Muscle of arm (tissue), 14 donors: ENCODE data around the gene APOL4. TPM values are rescaled to one million over a fixed set of nuclear protein-coding genes. Genes with fewer than 3 reads are reported as not detected.
"Not testable (repeated sequence)": the region's sequence is repeated elsewhere in the genome, so short reads cannot be mapped to it uniquely, and the experiment has no call there.

Experiments used
- DNase-seq: peaks from one replicate; pipeline ENCODE4 v3.0.0-alpha.2; 2013
- long read RNA-seq, 11 donors: transcript quantifications; one replicate each; lab custom pipeline, GENCODE V29; 2026
- polyA plus RNA-seq, 12 donors: library from polyadenylated mRNA; unstranded; fragments of 120-200 nt; gene quantifications; one replicate each; pipeline ENCODE4 v1.2.1, GENCODE V29; 2013; ENCODE audit not compliant: insufficient read length in 12 of 12

APOL4 gene, protein sequence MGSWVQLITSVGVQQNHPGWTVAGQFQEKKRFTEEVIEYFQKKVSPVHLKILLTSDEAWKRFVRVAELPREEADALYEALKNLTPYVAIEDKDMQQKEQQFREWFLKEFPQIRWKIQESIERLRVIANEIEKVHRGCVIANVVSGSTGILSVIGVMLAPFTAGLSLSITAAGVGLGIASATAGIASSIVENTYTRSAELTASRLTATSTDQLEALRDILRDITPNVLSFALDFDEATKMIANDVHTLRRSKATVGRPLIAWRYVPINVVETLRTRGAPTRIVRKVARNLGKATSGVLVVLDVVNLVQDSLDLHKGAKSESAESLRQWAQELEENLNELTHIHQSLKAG
- 10 to 100 TPM in 9 of 12 donors, 1 to 10 TPM in 2, not detected in 1; 8.4 to 25.5 (median 16.2) TPM for polyA plus RNA-seq
- long read RNA-seq, donor 1, result 0 reads
- long read RNA-seq, donor 2, partial matches to known transcripts, result 7 of 7 reads
- long read RNA-seq, donor 2, other reads (novel, unspliced or antisense), result 0 of 7 reads
- long read RNA-seq, donor 3, result 0 reads
- long read RNA-seq, donor 4, result 0 reads
- long read RNA-seq, donor 5, partial matches to known transcripts, result 10 of 10 reads
- long read RNA-seq, donor 5, other reads (novel, unspliced or antisense), result 0 of 10 reads
- long read RNA-seq, donor 6, partial matches to known transcripts, result 7 of 7 reads
- long read RNA-seq, donor 6, other reads (novel, unspliced or antisense), result 0 of 7 reads
- long read RNA-seq, donor 7, partial matches to known transcripts, result 0 of 1 reads
- long read RNA-seq, donor 7, other reads (novel, unspliced or antisense), result 0 of 1 reads
- long read RNA-seq, donor 8, result 0 reads
- long read RNA-seq, donor 9, result 0 reads
- long read RNA-seq, donor 10, partial matches to known transcripts, result 6 of 6 reads
- long read RNA-seq, donor 10, other reads (novel, unspliced or antisense), result 0 of 6 reads
- long read RNA-seq, donor 11, partial matches to known transcripts, result 7 of 7 reads
- long read RNA-seq, donor 11, other reads (novel, unspliced or antisense), result 0 of 7 reads

DNA sequence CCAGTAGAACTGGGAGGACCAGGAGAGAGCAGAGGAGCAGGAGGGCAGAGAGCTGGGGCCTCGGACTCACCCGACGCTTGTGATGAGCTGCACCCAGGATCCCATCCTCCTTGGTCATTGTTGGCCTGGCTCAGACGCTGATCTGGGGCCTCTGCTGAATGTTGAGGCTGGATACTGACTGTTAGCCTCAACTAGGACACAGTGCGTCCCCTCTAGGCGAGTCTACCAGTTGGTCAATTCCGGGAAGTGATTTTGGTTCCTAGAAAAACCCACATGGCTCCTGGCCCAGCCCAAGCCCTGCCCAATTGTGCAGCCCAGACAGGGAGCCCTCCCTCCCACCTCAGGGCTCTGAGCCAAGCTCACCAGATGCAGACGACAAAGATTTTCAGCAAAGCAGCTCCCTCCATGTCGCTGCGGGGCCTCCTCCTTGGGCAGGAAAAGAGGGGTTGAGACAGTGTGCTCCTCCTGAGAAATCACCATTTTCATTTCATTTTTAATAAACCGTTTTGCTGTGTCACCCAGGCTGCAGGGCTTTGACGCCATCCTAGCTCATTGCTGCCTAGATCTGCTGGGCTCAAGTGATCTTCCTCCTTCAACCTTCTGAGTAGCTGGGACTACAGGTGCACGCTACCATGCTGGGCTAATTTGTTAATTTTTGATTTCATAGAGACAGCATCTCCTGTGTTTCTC lies at the start of gene APOL4:
Gene APOL4 (minus strand): TSS at position 180 of the 690 bp plus-strand sequence. CDS start 75 bp downstream, at position 105.
- DNase-seq, result peak; percentile 78

DNA sequence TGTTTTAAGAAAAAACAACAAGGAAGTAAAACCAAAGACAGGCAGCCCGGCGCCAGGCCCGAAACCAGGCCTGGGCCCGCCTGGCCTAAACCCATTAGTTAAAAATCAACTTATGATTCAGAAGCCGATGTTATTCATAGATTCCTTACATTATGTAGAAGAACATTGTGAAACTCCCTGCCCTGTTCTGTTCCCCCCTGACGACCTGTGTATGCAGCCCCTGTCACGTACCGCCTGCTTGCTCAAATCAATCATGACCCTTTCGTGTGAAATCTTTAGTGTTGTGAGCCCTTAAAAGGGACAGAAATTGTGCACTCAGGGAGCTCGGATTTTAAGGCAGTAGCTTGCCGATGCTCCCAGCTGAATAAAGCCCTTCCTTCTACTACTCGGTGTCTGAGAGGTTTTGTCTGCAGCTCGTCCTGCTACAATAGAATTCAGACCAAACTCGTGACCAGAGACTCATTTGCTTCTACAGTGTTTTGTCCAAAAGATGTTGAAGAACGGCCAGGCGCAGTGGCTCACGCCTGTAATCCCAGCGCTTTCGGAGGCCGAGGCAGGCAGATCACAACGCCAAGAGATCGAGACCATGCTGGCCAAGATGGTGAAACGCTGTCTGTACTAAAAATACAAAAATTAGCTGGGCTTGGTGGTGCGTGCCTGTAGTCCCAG lies 48.8 kb upstream of the APOL4 start:
- DNase-seq, result not testable (repeated sequence)

DNA sequence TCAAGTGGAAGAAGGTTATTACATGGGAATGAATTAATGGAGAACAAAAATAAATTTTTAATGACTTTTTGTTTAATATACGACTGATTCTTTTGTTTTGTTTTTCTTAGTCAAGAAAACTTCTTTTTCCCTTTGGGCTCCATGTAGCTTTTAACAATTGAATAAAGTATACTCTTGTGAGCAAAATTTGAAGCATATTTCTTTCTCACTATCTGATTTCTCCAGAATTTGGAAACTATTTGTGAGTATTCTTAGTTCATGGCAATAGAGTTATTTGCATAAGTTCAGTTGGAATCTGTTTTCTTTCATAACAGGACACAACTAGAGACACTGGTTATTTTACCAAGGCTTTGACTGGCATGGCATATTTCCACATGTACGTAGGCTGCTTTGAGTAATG lies 47.6 kb upstream of the APOL4 start:
- DNase-seq, result no peak

DNA sequence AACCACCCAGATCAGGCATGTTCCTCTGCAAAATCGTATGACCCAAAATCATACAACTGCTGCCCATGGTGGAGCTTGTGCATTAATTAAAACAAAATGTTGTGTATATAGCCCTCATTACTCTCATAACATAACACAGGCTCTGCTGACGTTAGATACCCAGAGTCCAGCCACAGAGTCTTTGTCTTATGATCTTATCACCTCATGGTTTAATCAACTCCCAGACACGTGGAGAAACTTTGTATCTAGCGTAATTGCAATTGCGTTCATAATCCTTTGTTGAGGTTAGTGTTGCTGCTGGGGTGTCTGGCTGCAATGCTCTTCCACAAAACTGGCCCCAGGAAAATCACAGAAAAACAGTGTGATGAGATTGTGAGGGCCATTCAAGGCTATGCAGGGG lies 46.3 kb upstream of the APOL4 start:
- DNase-seq, result no peak

DNA sequence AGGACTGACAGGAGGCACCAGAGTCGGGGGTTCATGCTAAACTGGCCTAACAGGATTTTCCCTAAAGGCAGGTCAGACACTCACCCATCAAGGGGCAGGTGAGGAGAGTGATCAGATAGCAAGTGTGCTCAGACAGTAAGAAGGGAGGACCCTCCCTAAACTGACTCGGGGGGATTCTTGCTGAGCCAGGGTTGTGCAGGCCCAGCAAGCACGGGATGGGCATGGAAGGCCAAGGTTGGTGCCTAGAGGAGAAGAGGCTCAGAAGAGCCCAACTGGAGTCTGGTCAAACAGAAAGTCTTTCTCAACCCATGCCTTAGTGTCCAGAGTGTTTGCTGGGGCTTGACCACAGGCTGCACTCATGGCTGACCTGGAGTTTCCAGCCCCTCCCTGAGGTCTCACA lies 45.1 kb upstream of the APOL4 start:
- no peak for DNase-seq

DNA sequence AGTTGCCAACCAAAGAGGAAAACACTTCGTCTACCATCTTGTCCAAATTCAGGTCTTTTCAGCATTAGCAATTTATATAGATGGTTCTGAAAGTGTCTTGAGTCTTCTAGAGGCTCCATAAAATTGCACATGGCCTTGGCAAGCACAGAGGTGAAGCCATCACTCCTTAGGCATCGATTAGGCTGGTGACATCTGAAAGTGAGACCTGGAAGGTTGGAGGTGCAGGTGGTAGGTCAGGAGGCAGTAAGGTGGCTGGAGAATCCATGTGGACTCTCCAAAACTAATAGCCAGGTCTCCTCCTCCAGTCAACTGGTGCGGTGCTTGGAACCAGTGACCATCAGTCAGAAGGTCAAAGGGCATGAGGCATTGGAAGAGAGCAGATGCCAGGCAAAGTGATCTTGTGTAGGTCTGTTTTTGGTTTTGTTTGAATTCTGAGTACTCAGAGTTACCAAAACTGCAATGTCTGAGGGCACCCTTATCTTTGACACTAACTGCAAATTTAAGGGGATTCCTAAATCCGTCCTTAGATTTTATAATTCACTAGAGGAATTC lies 44.3 kb upstream of the APOL4 start:
- DNase-seq, result no peak

DNA sequence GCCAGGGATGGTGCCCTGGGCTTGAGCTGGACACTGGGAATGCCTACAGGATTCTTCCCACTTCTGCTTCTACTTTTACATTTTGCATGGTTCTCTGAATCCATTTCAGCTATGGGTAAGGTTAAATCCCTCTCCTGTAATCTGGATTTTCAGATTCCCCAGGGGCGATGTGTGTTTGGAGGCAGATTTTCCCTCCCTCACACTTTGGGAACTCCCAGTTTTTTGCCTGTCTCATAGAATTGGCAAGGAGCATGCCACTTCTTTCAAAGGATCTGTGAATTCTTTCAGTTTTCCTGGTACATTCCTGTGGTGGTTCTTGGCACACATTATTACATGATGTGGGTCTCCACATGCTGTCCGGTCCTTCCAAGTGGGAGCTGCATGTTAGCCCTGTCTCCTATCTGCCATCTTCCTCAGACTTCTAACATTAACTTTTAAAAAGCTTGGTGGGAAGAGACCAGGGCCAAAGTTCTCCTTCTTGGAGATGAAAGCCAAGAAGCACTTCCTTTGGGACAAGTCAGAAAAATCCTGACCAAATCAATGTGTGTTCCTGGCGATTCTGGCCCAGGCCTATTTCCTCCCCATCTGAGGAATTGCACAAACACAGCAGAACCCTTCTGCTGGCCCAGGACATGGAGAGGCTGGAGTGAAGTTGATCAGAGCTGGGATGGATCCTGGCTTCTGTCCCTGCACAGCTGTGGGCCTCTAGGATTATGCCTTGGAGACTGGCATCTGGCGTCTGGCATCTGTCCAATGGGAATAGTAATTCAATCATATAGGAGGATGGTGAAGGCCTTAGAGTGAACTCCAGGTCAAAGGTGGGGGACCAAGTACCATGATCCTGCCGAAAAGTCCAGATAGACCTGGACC lies 43.1 kb upstream of the APOL4 start:
- DNase-seq, result no peak

DNA sequence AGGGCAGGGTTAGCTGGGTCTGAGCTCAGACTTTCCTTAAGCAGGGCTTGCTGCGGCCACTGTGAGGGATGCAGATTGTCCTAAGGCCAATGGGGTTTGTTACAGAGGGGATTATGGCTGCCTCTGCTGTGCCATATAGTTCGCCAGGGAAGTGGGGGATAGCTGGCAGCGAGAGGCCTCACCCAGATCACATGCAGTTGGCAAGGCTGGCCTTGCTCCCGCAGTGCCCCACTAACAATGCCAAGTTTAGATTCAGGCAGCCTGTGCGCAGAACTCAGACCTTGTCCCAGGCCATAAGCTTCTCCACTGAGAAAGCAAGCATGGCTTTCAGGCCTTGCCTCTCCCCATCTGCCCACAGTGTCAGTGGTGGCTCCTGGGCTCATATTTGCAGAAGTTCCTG lies 42.4 kb upstream of the APOL4 start:
- DNase-seq, result no peak

DNA sequence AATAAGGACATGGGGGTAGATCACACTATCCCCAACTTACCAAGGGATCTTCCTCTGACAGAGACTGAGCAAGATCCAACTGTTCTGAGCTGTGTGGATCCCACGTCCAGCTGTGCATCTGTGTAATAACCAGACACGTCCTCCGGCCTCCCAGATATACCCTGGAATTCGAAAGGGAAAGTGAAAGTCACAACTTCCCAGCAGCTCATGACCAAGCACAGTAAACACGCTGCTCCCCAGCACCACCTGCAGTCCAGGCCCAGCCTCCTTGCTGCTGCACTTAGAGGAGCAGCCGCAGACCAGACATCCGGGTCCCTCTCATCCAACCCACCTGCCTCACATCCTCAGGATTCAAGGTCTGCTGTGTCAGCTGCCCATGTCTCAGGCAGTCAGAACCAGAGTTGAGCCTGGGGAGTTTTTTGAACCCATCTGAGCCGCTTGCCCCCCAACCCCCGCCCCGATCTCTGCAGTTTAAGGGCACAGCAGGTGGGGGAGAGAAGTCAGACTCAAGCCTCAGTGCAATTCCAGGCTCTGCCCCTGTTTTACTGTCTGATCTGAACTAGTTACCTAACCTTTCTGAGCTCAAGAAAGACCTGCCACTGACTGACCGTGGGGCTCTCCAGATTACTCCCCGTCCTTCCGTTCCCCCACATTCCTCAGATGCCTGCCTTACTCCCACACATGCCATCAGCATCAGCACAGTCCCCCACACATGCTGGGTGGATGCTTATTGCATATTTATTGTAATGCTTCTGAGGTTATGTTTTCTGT lies 38.0 kb upstream of the APOL4 start, which contains the start of gene APOL2:
Gene APOL2 (minus strand): TSS at position 127 of the 771 bp plus-strand sequence. CDS start 6,365 bp downstream, outside the sequence.
- DNase-seq, result peak; percentile 92

DNA sequence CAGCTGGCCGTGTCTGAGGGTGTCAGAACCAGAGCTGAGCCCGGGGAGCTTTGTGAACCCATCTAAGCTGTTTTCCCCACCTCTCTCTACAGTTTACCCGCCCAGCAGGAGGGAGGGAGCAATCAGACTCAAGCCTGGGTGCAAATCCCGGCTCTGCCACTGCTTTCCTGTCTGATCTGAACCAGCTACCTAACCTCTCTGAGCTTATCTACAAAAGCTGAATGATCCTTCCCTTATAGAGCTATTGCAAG lies 37.5 kb upstream of the APOL4 start:
- no peak for DNase-seq

DNA sequence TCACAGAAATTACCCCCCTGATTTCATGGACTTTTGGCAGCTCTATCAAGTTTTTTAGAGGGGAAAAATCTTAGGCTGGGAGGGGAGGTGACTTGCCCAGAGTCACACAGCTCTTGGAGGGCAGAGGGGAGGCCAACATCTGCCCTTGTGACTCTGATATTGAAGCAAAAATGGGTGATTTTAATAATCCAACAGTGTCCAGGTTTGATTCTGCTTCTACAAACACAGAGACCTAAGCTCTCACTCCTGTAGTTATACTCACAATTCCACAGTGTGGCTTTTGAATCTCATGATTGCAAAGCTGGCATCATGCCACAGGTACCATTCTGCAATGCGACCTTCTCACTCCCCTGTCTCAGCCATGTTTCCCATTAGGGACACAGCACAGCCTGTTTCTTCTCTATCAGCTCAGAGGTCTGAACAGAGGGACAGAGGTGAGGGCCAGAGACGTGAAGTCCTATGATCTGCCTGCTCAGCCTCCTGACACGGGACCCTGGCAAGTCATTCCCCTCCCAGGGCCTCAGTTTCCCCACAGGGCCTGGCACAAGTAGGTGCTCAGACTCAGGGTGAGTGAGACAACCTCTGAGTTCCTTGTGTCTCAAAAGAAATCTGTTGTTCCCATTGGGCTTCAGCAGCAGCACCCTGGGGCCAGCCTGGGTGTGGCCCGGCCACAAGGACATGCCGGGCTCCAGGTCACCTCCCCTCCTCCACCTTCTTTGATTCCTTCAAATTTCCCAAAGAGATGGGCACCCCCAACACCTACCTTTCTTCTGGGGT lies 37.0 kb upstream of the APOL4 start:
- DNase-seq, result no peak

DNA sequence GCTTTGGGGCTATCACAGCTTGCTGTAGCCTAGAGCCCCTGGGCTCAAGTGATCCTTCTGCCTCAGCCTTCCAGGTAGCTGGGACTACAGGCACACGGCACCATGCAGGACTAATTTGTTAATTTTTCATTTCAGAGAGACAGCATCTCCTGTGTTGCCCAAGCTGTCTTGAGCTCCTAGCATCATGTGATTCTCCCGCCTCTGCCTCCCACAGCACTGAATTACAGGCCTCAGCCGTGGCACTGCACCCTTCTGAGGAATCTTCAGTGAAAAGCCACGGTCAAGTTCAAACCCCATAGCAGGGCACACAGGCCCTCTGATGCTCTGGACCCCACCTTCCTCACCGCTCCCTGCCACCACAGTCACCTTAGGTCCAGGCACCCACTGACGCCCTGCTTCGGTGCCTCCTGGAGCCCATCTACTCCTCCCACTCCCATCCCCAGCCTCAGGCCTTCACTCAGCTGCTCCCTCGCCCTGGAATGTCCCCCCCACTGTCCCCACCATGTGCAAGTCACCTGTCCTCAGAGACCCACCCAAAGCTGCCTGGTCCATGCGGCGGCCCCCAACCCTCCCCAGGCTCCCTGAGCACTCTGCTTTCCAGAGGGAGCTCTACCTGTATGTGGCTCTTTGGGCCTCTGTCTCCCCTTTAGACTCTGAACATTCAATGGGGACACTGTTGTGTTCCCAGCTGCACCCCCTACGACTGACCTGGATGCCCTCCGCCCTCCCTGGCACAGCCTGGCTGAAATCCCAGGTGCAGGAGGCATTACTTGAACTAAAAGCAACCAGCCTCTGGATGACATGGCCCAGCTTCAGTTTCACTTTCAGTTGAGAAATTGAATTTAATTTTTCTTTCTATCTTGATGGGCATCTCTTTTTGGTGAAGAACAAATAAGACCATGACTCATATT lies 36.1 kb upstream of the APOL4 start:
- no peak for DNase-seq

DNA sequence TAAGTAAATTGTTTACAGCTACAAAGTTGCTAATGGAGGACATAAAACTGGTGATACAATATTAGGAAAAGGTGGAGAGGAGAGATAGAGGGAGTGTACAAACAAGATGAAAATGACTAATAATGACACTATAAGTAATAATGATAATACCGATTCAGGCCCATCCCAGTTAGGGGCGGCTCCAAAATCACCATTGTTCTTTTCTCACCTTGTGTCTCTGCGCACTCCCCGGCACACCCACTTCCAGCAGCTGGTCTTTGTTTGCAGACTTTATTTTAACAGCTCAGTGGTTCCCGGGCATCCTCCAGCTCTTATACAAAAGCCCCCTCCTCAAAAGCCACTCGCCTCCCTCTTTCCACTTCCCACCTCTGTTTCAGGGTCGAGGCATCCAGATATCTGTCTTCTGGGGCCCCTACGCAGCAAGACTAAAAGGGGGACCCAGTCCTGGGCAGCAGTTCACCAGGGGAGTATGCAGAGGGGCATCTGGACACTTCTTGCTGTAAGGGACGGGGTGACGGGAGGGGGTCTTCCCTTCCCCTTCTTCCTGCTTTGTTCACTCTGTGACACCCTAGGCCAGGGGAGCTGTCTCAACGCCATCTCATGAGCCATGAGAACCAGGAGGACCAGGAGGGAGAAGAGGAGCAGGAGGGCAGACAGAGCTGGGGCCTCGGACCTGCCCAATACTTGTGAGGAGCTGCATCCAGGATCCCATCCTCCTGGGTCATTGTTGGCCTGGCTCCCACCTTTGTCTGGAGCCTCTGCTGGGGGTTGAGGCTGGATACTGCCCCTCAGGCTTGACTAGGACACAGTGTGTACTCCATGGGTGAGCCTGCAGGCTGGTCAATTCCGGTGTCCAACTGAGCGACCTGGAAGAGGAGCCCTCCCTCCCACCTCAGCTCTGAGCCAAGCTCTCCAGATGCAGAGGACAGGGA lies 35.0 kb upstream of the APOL4 start:
- no peak for DNase-seq

DNA sequence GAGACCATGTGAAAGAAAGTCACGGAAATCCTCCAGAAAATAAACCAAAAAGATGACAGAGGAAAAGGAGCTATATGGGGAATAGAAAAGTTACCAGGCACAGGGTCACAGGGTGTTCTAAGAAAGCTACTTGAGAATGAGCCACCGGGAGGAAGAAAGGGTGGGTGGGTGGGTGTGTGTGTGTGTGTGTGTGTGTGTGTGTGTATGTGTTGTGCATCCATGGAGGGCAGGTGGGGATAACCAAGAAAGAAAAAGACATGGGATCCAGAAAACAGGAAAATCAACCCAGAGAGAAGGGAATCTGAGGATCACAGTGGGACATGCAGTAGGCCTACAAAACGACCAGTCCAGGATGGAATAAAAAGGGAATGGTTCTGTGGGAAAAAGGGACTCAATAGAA lies 34.0 kb upstream of the APOL4 start:
- DNase-seq, result no peak

DNA sequence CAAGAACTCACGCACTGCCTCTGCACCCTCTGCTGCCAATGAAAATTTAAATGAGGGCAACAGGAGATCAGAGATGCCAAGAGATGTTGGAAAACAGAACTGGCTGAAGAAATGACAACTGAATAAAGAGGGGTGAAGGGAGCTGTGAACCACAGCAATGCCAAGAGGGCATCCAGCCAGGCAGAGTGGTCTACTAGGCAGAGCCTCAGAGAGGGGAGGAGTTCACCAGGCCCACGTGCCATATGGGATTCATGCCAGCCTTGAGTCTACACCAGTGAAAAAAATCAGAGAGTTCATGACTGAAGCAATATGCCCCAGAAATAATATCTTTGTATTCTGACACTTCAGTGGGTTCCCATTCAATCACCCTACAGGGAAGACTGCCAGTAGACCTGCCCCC lies 33.3 kb upstream of the APOL4 start:
- DNase-seq, result no peak

DNA sequence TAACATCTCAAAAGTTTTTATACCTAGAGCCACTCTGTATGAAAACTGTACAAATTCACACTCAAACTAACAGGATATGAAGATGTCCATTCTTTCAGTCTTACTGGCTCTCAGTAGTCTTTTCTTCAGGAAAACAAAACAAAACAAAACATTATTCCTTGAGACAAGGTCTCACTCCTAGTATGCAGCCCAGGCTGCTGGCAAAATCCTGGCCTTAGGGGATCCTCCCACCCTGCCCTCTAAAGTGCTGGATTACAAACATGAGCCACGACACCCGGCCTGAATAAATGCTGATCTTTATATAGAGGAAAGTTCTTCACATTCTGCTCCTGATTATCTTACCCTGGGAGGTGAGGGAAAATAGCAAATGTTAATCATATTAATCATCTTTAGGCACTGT lies 32.6 kb upstream of the APOL4 start:
- DNase-seq, result no peak
